Medulla oblongata (tissue), 1 donor: Measurements from ENCODE around the gene WDFY4.

ENCODE experiments used
- DNase-seq: peaks from one replicate; pipeline ENCODE4 v3.0.0-alpha.2; 2015; ENCODE audit errors: extremely low spot score

The WDFY4 gene

DNA sequence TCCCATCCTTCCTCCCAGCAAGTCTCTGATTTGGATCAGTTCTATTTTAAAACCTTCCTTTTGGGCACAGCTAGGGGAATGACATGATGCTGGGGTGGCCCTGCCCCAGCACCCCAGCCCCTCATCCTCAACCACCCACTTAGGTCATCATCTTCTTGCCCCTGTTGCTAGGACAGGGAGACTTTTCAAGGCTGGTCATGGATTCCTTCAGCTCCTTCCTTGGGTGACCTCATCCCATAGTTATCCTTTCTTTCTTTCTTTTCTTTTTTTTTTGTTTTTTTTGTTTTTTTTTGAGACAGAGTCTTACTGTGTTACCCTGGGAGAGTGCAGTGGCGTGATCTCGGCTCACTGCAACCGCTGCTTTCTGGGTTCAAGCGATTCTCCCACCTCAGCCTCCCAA lies 127.2 kb downstream of the WDFY4 start:
- no peak for DNase-seq

DNA sequence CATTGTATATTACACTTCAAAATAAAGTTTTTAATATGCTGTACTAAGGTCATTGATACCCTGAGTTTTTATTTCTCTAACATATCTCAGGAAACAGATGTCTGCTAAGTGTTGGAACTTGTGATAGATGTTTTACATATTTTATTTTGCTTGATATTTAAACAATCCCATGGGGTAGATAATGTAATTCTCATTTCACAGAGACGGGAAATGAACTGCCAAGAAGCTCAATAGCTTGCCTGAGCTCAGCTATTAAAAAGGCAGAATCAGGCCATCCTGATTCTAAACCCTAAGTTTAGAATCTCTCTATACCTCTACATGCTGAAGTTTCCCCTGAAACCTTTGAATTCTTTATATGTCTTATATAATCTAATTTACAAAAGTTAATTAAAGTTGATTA lies 128.6 kb downstream of the WDFY4 start:
- no peak for DNase-seq

DNA sequence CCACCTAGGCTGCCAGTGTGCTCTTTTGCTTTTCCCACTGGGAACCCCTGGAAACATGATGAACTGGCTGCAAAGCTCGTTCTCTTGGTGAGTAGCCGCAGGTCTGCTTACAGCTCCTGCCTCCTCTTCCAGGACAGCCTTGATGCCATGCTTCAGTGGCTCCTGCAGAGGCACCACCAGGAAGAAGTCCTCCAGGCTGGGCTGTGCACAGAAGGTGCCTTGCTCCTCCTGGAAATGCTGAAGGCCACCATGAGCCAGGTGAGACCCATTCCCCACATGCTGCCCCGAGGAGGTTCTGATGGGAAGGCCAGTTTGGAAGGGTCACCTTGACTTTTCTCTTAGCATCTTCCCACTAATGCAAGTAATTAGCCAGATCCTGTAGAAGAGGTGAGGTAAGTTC lies 129.2 kb downstream of the WDFY4 start:
- no peak for DNase-seq

DNA sequence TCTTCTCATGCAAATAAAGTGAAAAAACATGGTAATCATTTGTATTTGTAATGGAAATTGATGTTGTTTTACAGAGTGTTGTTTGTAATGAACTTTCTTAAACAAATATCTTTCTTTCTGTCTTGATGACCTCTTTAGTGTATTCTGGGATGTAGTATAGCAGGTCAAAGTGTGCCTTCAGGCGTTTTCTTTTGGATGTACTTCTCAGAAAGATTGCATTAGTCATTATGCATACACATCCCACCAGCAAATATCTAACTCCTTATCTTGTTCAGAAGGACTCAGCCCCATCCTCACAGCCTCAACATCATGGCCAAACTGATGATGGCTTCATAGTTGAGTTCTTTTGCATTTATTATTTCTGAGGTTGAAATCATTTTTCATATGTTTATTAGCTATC lies 130.3 kb downstream of the WDFY4 start:
- no peak for DNase-seq

DNA sequence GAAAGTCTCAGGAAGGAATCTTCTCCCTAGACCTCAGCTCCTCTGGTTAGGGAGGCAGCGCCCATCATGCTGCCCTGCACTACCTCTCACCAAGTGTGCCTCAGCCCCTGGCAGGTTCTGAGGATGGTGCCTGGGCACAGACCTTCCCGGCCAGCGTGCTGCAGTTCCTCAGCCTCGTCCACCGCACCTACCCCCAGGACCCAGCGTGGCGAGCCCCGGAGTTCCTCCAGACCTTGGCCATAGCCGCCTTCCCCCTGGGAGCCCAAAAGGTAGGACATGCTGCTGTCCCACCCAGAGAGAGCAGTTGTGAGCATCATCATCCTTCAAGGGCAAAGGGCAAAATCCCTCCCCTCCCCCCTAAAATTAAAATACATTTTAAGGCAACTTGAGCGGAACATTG lies 132.5 kb downstream of the WDFY4 start:
- no peak for DNase-seq

DNA sequence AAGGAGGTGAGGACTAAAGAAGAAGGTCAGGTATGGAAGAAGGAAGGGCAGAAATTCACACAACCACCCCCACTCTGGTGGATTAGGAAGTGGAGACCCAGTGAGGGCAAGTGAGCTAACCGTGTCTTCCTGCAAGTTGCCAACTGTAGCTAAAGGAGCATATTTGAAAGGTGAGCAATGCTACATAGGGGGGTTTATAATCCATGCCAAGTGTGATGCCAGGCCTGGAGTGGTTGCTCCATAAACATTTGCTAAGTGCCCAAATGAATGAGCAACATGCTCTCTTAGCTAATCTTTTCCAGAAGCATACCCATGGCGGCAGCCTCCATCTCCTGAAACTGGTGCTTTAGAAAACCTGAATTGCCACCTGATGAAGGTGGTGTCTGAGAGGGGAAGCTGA lies 133.4 kb downstream of the WDFY4 start:
- DNase-seq = no peak

DNA sequence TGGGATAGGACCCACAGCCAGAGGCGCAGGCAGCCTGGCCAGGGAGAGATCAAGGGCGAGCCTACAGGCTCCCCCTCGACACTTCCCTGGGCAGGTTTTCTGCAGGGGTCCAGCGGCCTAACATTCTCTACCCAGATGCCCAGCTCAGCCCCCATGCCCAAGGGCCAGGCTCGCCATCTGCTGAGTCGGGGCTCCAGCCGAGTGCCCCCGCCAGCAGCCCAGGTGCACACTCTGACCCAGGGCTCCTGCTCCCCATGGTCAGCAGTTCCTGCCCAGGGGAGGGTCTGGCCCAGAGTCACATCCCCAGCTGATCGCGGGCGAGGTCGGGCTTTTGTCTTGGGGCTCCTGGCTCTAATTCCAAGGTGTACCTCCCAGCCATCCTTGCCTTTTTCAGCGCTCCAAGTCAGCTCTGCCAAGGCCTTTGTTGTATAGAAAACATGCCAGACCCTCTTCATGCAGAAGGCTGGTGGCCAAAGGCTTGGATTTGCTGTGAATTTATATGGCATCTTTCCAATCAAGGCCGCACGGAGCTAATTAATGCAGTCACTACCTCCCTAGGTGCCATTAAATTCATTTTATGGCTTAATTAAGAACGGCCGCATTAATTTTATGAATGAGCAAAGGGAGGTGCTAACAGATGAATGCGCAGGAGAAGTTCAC lies 134.3 kb downstream of the WDFY4 start:
- no peak for DNase-seq

DNA sequence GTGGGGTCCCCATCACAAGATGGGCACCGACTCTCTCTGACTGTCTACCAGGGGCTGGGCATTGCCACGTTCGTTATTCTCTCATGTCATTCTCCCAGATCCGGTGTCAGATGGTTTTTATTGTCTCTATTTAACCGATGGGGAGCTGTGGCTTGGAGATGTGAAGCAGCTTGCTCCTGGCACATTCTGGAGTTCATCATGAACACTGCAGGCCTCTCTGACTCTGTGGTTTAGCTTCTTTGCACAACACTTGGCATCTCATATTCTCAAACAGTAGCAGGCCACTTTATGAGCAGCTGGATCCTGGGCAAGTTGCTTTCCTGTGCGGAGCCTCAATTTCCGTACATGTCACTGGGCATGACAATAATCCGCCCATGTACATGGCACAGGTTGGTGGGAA lies 135.1 kb downstream of the WDFY4 start:
- no peak for DNase-seq

DNA sequence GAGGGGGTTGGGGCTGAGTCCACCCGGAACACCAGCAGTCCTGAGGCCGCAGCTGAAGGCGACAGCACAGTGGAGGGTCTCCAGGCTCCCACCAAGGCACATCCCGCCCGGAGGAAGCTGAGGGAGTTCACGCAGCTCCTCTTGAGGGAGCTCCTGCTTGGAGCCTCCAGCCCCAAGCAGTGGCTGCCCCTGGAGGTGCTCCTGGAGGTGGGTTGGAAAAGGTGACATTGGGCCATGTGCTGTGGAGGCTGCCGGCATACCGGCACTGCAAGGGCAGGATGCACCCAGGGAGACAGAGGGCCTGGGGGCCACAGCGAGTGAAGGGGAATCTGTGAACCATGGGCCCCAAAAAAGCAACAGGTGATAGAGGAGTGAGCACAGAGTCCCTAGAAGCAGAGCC lies 135.6 kb downstream of the WDFY4 start:
- DNase-seq = no peak

DNA sequence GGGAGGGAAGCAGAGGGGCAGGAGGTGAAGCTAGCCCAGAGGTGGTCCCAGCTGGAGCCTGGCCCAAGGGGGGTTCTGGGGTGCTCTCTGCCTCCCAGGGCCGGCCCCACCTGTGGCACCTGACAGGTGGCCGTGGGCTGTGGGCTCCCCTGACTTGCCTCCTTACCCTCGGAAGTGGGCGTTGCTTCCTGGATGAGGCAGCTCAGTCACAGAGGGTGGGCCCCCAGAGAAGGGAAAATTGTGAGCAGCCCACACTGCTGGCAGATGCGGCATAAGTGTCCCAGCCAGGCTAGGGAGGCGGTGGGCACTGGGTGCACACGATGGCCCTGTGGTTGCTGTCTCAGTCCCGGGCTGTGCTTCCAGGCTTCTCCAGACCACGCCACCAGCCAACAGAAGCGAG lies 136.0 kb downstream of the WDFY4 start:
- DNase-seq = no peak

DNA sequence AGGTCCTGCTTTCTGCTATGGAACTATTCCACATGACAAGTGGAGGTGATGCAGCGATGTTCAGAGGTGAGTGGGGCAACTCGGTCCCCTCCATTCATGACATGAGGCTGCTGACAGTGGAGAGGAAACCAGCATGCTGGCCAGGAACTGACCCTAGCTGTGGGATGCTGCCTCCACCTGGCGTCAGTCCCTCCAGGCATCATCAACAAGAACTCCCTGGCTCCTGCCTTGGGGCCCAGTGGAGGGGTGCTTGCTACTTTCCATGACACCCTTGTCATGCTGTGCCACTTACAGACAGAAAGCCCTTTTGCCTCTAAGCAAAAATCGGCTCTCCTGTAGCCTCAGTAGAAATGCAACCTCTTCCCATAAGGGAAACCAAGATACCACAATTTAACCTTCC lies 136.4 kb downstream of the WDFY4 start:
- DNase-seq = no peak

DNA sequence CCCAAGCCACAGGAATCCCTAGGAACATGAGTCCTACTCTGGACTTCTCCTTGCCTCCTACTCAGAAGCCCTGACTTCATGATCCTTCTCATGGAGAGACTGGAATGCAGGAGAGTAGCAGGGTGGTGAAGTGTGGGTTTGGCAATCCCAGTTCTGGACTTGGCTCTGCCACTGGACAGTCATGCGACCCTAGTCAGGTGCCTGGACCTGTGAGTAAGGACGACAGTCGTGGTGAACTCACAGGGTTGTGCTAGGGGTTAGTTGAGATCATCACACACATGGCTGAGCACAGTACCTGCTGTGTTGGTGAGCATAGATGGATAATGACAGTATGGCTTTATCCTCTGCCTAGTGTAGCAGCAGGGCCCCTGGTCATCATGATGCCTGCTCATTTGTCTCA lies 137.0 kb downstream of the WDFY4 start:
- DNase-seq = no peak

DNA sequence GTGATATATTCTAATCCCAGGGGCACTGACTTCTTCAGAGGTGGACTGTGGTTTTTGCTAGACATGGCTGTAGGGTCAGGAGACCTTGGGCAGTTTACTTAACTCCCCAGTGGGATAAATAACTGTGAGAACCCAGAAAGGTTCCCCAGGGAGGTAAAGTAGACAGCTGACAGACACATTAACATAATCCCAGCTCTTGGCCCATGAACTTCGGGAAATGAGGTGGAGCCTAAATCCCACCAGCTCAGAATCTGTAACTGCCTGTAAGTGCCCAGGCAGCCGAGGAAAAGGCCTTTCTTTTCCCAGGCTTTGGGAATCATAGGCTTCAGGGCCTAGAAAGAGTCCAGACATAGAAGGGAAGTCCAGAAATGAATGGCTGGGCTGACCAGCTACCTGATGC lies 149.0 kb downstream of the WDFY4 start:
- DNase-seq = no peak

DNA sequence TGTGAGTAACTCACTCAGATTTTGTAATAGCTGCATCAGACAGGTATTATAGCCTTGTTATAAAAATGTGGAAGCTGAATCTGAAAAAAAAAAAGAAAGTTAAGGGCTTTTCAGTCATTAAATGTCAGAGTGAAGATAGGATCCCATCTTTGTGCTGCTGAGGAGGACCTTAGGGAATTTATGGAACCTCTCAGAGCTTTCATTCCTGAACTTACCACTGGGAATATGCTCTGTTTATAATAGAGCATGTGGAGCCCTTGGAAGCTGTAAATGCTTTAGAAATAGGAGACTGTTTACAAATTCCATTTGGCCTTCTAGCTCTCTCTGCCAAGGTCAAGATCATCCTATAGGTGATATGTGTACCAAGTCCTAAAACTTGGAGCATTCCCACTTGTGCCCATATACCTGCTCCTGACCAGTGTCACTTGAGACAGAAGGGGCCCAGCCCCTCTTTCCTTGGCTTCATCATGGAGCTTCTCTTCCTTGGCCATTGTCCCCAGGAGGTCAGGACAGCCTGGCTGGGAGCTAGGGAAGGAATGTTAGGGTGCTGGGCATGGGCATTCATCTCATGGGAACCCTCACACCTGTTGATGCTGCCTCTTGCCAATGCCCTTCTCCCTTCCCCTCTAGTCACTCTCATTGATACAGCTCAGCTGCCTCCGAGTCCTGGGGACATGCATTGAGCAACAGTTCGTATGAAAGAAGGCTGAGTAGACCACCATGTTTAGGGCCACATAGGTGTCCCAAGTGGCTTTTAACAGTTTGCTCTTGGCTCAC lies 149.7 kb downstream of the WDFY4 start:
- no peak for DNase-seq

DNA sequence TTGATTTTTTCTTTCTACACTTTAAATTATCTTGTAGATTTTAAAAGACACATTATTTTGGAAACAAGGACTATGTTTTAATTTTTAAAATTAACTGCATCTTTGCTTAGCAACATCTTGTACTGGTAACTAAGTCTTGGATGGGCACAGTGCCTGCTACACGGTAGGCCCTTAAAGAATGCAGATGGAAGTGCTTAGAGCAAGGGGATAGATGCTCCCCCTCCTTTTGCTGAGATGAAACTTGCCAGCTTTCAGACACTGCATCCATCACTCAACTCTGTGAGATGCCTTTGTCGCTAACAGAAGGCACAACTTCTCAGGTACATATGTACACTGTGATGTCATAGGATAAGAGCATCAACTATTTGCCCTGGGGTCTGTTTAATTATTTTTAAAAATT lies 151.1 kb downstream of the WDFY4 start:
- DNase-seq = no peak

DNA sequence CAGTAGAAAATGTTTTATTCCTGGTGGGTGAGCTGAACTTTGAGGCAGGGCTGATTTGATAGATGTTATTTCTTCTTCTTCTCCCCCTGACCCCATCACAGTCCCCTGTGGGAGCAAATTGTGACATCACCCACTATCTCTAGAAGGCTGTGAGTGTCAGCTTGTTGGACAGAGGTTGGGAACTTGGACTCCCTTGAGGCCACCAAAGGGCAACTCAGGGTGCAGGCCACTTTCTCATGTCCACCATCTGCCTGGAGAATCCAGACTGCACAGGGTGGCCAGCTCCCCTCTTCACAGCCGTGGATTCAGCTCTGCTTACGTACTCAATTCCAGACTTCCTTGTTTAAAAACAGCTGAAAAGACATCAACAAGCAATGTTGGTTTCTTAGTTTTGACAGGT lies 151.9 kb downstream of the WDFY4 start:
- DNase-seq = no peak

DNA sequence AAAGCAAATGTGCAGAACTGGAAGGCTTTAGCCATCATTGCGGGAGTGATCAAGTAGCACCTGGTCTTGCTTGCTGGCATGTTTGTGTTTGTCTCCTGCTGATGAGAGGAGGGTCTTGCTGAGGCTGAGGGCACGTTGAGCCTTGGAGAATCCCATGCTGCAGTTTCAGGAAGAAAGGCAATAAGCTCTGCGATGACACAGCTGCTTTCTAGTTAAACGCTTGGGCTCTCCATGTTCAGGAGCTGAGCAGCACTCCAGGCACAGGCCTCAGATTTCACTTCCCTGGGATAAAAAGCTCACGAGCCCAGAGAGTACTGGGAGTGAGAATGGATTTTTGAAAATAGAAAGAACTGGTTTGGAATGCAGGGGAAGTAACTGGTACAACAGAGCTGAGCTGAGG lies 154.2 kb downstream of the WDFY4 start:
- DNase-seq = no peak

DNA sequence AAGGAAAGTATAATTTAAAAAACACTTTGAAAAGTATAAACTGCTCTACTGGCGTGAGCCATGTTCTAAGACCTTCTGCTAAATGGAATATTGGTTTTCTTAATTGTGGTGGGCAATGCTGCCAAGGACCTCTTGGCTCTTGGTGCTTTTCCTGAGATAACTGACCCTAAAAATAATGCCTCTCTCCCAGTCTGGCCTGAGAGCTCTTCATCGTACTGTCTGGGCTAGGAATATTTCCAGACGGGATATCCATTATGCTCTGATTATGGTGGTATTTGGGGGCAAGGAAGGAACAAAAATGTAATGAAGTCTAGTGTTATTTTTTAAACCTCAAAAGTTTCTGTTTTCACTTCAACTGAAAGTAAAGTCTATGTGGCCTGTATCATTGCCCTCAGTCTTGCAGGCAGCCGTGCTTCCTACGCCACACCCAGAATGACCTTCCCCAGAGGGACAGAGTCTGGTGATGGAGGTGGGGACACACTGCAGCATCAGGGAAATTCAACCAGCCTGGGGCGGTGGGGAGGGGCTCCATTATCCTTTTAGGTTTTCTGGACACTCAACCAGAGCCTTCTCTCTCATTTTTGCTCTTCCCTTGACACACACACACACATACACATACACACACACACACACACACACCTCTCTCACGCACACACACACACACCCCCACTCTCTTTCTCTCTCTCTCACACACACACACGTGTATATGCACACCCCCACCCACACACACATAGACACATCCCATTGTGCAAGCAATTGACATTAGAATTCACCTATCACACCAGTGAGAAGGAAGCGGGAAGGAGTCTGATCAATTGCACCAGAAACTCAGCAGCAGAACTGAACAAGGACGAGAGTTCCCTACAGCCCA lies 155.4 kb downstream of the WDFY4 start:
- DNase-seq = no peak

DNA sequence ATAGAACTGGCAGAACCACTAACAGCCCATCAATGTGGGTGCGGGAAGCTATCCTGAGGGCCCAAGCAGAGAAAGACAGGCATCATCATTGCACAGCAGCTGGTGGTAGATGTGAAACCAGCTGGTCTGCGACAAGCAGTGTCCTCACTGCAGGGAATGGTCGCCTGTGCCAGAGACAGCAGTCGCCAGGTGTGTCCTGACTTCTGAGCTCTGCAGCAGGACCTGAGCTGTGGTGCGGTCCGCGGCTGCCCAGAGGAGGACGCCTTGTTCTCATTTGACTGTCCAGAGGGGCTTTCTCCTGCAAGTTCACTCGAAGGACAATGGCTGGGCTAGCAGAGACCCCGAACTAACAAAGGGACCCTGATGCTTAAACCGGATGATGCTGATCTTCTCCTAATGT lies 157.6 kb downstream of the WDFY4 start:
- DNase-seq = no peak

DNA sequence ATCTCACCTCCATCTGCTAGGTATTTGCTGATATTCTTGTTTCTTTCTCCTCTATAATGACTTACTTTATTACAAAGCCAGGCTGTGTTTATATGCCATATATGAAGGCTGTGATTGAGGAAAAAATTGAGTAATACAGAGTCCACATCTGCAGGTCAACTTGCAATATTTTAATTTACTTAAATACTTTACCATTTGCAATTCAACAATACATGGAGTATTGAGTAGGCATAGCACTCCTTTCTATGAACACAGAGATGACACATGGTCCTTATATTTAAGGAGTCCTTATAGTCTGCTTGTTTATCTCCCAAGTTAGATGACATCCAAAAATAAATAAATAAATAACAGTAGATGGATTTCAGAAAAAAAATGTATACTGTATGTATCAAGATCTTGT lies 158.5 kb downstream of the WDFY4 start:
- DNase-seq = no peak

DNA sequence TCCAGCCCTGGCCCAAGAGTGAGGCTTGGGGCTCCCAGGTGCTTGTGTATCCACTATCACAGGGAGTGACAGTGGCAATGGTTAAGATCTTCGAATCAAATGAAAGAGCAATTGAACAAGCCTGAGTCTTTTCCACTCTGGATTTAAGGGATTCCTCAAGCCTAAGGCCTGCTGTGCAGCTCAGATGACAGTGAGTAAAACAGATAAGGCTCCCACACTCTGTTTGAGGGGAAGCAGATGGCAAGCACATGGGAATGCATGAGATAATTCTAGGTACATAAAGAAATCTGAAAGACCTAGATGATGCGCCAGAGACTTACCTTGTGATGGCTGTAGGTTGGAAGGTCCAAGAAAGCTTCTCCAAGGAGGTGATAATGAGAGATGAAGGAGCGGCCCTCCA lies 159.9 kb downstream of the WDFY4 start:
- no peak for DNase-seq

DNA sequence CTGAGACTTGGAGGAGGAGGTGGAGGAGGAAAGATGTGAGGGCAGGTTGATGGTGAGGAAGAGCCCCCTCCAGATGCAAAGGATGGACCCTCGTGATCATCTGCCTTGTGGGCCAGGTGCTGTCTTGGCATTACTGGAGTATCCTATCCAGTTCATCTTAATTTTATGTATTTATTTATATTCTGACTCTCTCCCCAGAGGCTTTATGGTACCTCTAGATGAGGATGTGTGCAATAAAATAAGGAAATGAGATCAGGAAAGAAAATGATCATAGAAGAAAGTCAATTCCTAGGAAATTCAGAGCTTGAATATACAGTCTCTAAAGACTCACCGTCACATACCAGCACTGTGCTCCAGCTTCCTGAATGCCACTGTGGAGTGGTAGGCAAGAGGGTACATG lies 160.8 kb downstream of the WDFY4 start:
- no peak for DNase-seq

DNA sequence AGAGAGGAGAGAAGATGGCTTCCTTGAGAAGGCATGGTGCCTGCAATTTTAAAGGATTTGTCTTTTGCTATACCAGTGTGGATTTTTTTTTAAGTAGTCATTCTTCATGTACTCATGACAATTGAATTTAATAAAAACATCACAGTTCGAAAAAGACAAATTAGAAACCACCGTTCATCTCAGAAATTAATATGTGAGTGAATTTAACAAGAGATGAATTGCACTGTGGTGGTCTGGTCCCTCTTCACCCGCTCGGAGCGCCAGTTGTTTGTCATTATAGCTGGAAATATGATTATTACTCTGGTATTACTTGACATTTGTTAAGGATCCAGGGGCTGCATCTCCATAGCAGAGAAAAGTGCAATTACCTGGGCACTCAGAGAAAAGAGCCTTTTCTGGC lies 163.0 kb downstream of the WDFY4 start:
- DNase-seq = no peak
